Activated effector memory CD4-positive, alpha-beta T cell treated with Interleukin-2 at 50 U/mL for 16 hours (primary cell): ENCODE measurements around the gene FYCO1.

Experiments used
- DNase-seq: peaks from one replicate; pipeline ENCODE4 v3.0.0-alpha.2; 2020

Gene FYCO1

GRCh38 chr3:45960289-45960688 lies 35.3 kb downstream of the FYCO1 start:
- no peak for DNase-seq

GRCh38 chr3:45959201-45959600 lies 36.4 kb downstream of the FYCO1 start:
- DNase-seq, result no peak

GRCh38 chr3:45958321-45958791 lies 37.3 kb downstream of the FYCO1 start:
- no peak for DNase-seq

GRCh38 chr3:45957586-45957985 lies 38.0 kb downstream of the FYCO1 start:
- DNase-seq, result no peak

GRCh38 chr3:45955706-45956105 lies 39.9 kb downstream of the FYCO1 start:
- no peak for DNase-seq

GRCh38 chr3:45955017-45955647 lies 40.5 kb downstream of the FYCO1 start:
- no peak for DNase-seq

- no peak for DNase-seq
Observed at GRCh38 chr3:45954306-45954705, 41.3 kb downstream of the FYCO1 start.

GRCh38 chr3:45953536-45953935 lies 42.1 kb downstream of the FYCO1 start:
- DNase-seq, result no peak

- no peak for DNase-seq
Observed at GRCh38 chr3:45952456-45952855, 43.2 kb downstream of the FYCO1 start.

GRCh38 chr3:45951946-45952345 lies 43.7 kb downstream of the FYCO1 start:
- DNase-seq, result no peak

GRCh38 chr3:45950686-45951600 lies 44.7 kb downstream of the FYCO1 start:
- DNase-seq, result peak; percentile 47

- no peak for DNase-seq
Observed at GRCh38 chr3:45950131-45950530, 45.5 kb downstream of the FYCO1 start.

- DNase-seq, result no peak
Observed at GRCh38 chr3:45949432-45949831, 46.2 kb downstream of the FYCO1 start.

GRCh38 chr3:45948881-45949280 lies 46.7 kb downstream of the FYCO1 start:
- no peak for DNase-seq

- no peak for DNase-seq
Observed at GRCh38 chr3:45948311-45948781, 47.3 kb downstream of the FYCO1 start.

- no peak for DNase-seq
Observed at GRCh38 chr3:45947361-45947760, 48.3 kb downstream of the FYCO1 start.

GRCh38 chr3:45946875-45947274 lies 48.7 kb downstream of the FYCO1 start:
- DNase-seq, result no peak

GRCh38 chr3:45946307-45946706 lies 49.3 kb downstream of the FYCO1 start:
- no peak for DNase-seq

- no peak for DNase-seq
Observed at GRCh38 chr3:45944830-45945620, 50.6 kb downstream of the FYCO1 start.

- DNase-seq, result no peak
Observed at GRCh38 chr3:45943207-45943846, 52.3 kb downstream of the FYCO1 start, which contains the start of gene CXCR6. CXCR6 (plus strand) TSS chr3:45943464; CDS start chr3:45946482, 3,018 bp downstream.

GRCh38 chr3:45942051-45942825 lies 53.4 kb downstream of the FYCO1 start:
- DNase-seq, result no peak
